CD14-positive monocyte (primary cell): ENCODE data around the gene ODC1. TPM values are rescaled to one million over a fixed set of nuclear protein-coding genes. Genes with fewer than 3 reads are reported as not detected.

Experiments used
- DNase-seq, 3 donors: peaks; one replicate each; pipeline ENCODE4 v3.0.0-alpha.2; 2011 to 2022
- H2AFZ ChIP-seq: 2 replicates; pipeline ENCODE4 v1.6.0; 2012; ENCODE audit warnings: mild to moderate bottlenecking, low read depth, low read length, inconsistent platforms; ENCODE audit not compliant: insufficient read depth, poor library complexity, severe bottlenecking
- H3K27ac ChIP-seq, 2 donors: 1 replicate in 1 of 2; 2 replicates in 1 of 2; pipeline ENCODE4 v1.5.1; 2012 to 2013; ENCODE audit warnings: low read length in 2 of 2, control low read depth in 1 of 2, inconsistent platforms in 1 of 2, low read depth in 1 of 2, mild to moderate bottlenecking in 1 of 2
- H3K27me3 ChIP-seq, 2 donors: one replicate each; pipeline versions ENCODE4 v1.6.0 to v1.6.1; 2011 to 2013; ENCODE audit warnings: low read length in 2 of 2; ENCODE audit not compliant: control insufficient read depth in 2 of 2, insufficient read depth in 2 of 2
- H3K36me3 ChIP-seq, 2 donors: replicated peaks in 1 of 2; 1 replicate in 1 of 2; 2 replicates in 1 of 2; pipeline versions ENCODE4 v1.5.1 to v1.6.1; 2012 to 2013; ENCODE audit warnings: low read length in 2 of 2, control low read depth in 1 of 2, inconsistent platforms in 1 of 2, mild to moderate bottlenecking in 1 of 2; ENCODE audit not compliant: insufficient read depth in 2 of 2, control insufficient read depth in 1 of 2
- H3K4me1 ChIP-seq, 2 donors: 1 replicate in 1 of 2; 2 replicates in 1 of 2; pipeline versions ENCODE4 v1.5.1 to v1.6.1; 2012 to 2013; ENCODE audit warnings: low read length in 2 of 2, control low read depth in 1 of 2, inconsistent platforms in 1 of 2, mild to moderate bottlenecking in 1 of 2, moderate library complexity in 1 of 2; ENCODE audit not compliant: insufficient read depth in 2 of 2, control insufficient read depth in 1 of 2
- H3K4me2 ChIP-seq: replicated peaks from 2 replicates; pipeline ENCODE3; 2012; ENCODE audit warnings: low read length, moderate library complexity, mild to moderate bottlenecking; ENCODE audit not compliant: poor library complexity, severe bottlenecking; ENCODE audit errors: extremely low read depth
- H3K4me3 ChIP-seq, 3 experiments: fragments of 200-600 bp in 1 of 3; sonication (generic) in 1 of 3; replicated peaks in 1 of 3; 1 replicate in 2 of 3; 2 replicates in 1 of 3; pipeline ENCODE4 v1.5.1; 2011 to 2013; ENCODE audit warnings: low read length in 3 of 3, mild to moderate bottlenecking in 3 of 3, control low read depth in 2 of 3, low read depth in 2 of 3, inconsistent platforms in 1 of 3, moderate library complexity in 1 of 3
- H3K79me2 ChIP-seq: 2 replicates; pipeline ENCODE4 v1.6.0; 2012; ENCODE audit warnings: mild to moderate bottlenecking, control low read depth, inconsistent platforms, low read length, moderate library complexity; ENCODE audit not compliant: insufficient read depth
- H3K9ac ChIP-seq: 2 replicates; pipeline ENCODE4 v1.6.0; 2017; ENCODE audit warnings: low read length, mild to moderate bottlenecking; ENCODE audit not compliant: insufficient read depth, poor library complexity, severe bottlenecking
- H3K9me3 ChIP-seq, 2 donors: replicated peaks in 1 of 2; 1 replicate in 1 of 2; 2 replicates in 1 of 2; pipeline versions ENCODE4 v1.5.1 to v1.6.1; 2012 to 2013; ENCODE audit warnings: low read length in 2 of 2, control low read depth in 1 of 2; ENCODE audit not compliant: control insufficient read depth in 1 of 2, insufficient read depth in 1 of 2
- H4K20me1 ChIP-seq: 2 replicates; pipeline ENCODE4 v1.6.0; 2012; ENCODE audit warnings: mild to moderate bottlenecking, low read length, control low read depth, moderate library complexity; ENCODE audit not compliant: insufficient read depth
- H3K27ac Mint-ChIP-seq, 7 donors: one replicate each; pipeline ENCODE4 v1.8.0; 2020; ENCODE audit warnings: mild to moderate bottlenecking in 7 of 7, mixed read lengths in 7 of 7, moderate library complexity in 6 of 7, inconsistent platforms in 2 of 7
- H3K27me3 Mint-ChIP-seq, 3 donors: one replicate each; pipeline ENCODE4 v1.8.0; 2021 to 2022; ENCODE audit warnings: low read depth in 3 of 3, mild to moderate bottlenecking in 3 of 3, mixed read lengths in 3 of 3, moderate library complexity in 3 of 3, inconsistent platforms in 1 of 3
- H3K36me3 Mint-ChIP-seq, 2 donors: one replicate each; pipeline ENCODE4 v1.8.0; 2020; ENCODE audit warnings: mixed read lengths in 2 of 2, inconsistent platforms in 1 of 2, mild to moderate bottlenecking in 1 of 2
- H3K4me1 Mint-ChIP-seq: one replicate; pipeline ENCODE4 v1.8.0; 2020; ENCODE audit warnings: mild to moderate bottlenecking, mixed read lengths
- H3K4me3 Mint-ChIP-seq, 2 donors: one replicate each; pipeline ENCODE4 v1.8.0; 2020; ENCODE audit warnings: mild to moderate bottlenecking in 2 of 2, mixed read lengths in 2 of 2, moderate library complexity in 1 of 2
- H3K9me3 Mint-ChIP-seq, 7 donors: one replicate each; pipeline ENCODE4 v1.8.0; 2020 to 2022; ENCODE audit warnings: mixed read lengths in 7 of 7, mild to moderate bottlenecking in 6 of 7, moderate library complexity in 6 of 7, inconsistent platforms in 2 of 7
- CTCF ChIP-seq: fragments of 200-600 bp; IDR thresholded peaks from one replicate; pipeline ENCODE4 v1.8.0; 2022; ENCODE audit warnings: antibody characterized with exemption, mild to moderate bottlenecking
- WGBS: methylation state at CpG from one replicate; pipeline ENCODE4 v1.1.5; 2013; ENCODE audit warnings: missing lambda C conversion rate; ENCODE audit not compliant: insufficient coverage; 5-methylcytosine and 5-hydroxymethylcytosine counted together
- intact Hi-C, 2 donors: fragments of 100-400 bp; cut with micrococcal nuclease; formaldehyde crosslinking; loops; one replicate each; pipeline versions ENCODE4 v1.15.0 to v1.15.1; 2023
- polyA plus RNA-seq, 3 donors: library from polyadenylated mRNA; depleted of rRNA in 1 of 3; unstranded in 2 of 3; stranded (reverse) in 1 of 3; fragments of 300-500 nt in 2 of 3; fragments of >200 nt in 1 of 3; fragmentation: Illumina TruSeq in 2 of 3; gene quantifications; 1 replicate in 2 of 3; 2 replicates in 1 of 3; pipeline ENCODE4 v1.2.3, GENCODE V29; 2012 to 2021

The ODC1 gene
- polyA plus RNA-seq, 3 donors, result 22.7 to 27.3 (median 23.6) TPM

GRCh38 chr2:10487081-10487740 lies 39.1 kb upstream of the ODC1 start:
- no peak overlapping the region for H3K4me3 Mint-ChIP-seq
- no peak overlapping the region for H3K27ac Mint-ChIP-seq
- no peaks in the 10 kb centered on the region for H3K79me2 ChIP-seq
- no peak for TF ChIP-seq CTCF
- no peaks in the 10 kb centered on the region for H3K4me1 ChIP-seq
- H3K36me3 Mint-ChIP-seq, result no peaks in the 10 kb centered on the region
- 78% methylated on average over 8 of the region's 14 CpGs for WGBS
- intact Hi-C loops, result no loop called here
- H4K20me1 ChIP-seq, result no peaks in the 10 kb centered on the region
- no peak overlapping the region for H2AFZ ChIP-seq
- no peak overlapping the region for H3K27ac ChIP-seq
- H3K27me3 ChIP-seq, result peaks cover 0 to 8% of the 10 kb centered on the region in 2 donors
- no peak overlapping the region for H3K9ac ChIP-seq
- H3K9me3 ChIP-seq, result no peaks in the 10 kb centered on the region
- no peak for DNase-seq
- H3K36me3 ChIP-seq, result no peaks in the 10 kb centered on the region
- H3K27me3 Mint-ChIP-seq, result peaks cover 12 to 29% (median 14%) of the 10 kb centered on the region in 3 donors
- no peak overlapping the region for H3K4me3 ChIP-seq
- no peak overlapping the region for H3K4me2 ChIP-seq
- H3K9me3 Mint-ChIP-seq, result peaks cover 0 to 2% (median under 1%) of the 10 kb centered on the region in 7 donors
- no peaks in the 10 kb centered on the region for H3K4me1 Mint-ChIP-seq

- Histone ChIP-seq H3K4me1 (no peaks in the 10 kb centered on the region), H3K27ac (no peak overlapping the region), H3K27me3 (peaks cover 0 to 8% of the 10 kb centered on the region in 2 donors), H3K79me2 (no peaks in the 10 kb centered on the region), H3K4me3 (no peak overlapping the region), H3K36me3 (no peaks in the 10 kb centered on the region), H3K4me2 (no peak overlapping the region), H2AFZ (no peak overlapping the region), H4K20me1 (no peaks in the 10 kb centered on the region), H3K9ac (no peak overlapping the region), H3K9me3 (no peaks in the 10 kb centered on the region)
- no peaks in the 10 kb centered on the region for H3K36me3 Mint-ChIP-seq
- WGBS, result 83% methylated on average over 3 of the region's 5 CpGs
- peaks cover 0 to 2% (median 0%) of the 10 kb centered on the region in 7 donors for H3K9me3 Mint-ChIP-seq
- no peak overlapping the region for H3K27ac Mint-ChIP-seq
- no peaks in the 10 kb centered on the region for H3K4me1 Mint-ChIP-seq
- H3K27me3 Mint-ChIP-seq, result peaks cover 12 to 32% (median 14%) of the 10 kb centered on the region in 3 donors
- no peak overlapping the region for H3K4me3 Mint-ChIP-seq
- DNase-seq, result no peak
- intact Hi-C loops, result no loop called here
- TF ChIP-seq CTCF, result no peak
Measured at GRCh38 chr2:10486601-10487079, 38.5 kb upstream of the ODC1 start.
